HFFc6 (cell line): ENCODE measurements around the gene LSP1. TPM values are rescaled to one million over a fixed set of nuclear protein-coding genes. Genes with fewer than 3 reads are reported as not detected.

ENCODE experiments used
- DNase-seq: peaks from one replicate; pipeline ENCODE4 v3.0.0-alpha.2; 2018
- H3K27ac Mint-ChIP-seq: 2 replicates; pipeline ENCODE4 v1.8.0; 2020; ENCODE audit warnings: mild to moderate bottlenecking, mixed read lengths
- H3K27me3 Mint-ChIP-seq: 2 replicates; pipeline ENCODE4 v1.8.0; 2021; ENCODE audit warnings: mild to moderate bottlenecking, moderate library complexity, mixed read lengths; ENCODE audit not compliant: insufficient read depth
- H3K36me3 Mint-ChIP-seq: 2 replicates; pipeline ENCODE4 v1.8.0; 2021; ENCODE audit warnings: low read depth, mixed read lengths
- H3K4me1 Mint-ChIP-seq: 2 replicates; pipeline ENCODE4 v1.8.0; 2020; ENCODE audit warnings: low read depth, mixed read lengths
- H3K4me3 Mint-ChIP-seq: 2 replicates; pipeline ENCODE4 v1.8.0; 2020; ENCODE audit warnings: mild to moderate bottlenecking, moderate library complexity, mixed read lengths
- H3K9me3 Mint-ChIP-seq: 2 replicates; pipeline ENCODE4 v1.8.0; 2020; ENCODE audit warnings: mild to moderate bottlenecking, mixed read lengths
- CTCF ChIP-seq: fragments of 200-600 bp; sonication (generic); IDR thresholded peaks from 2 replicates; pipeline ENCODE4 v1.5.0; 2021; ENCODE audit warnings: antibody characterized with exemption, mild to moderate bottlenecking
- total RNA-seq, 6 experiments: library from RNA; stranded (reverse); fragmentation: NEBNext Ultra II Directional; extraction: Animal tissue kit (Norgen Biotek cat#: 25700); gene quantifications; 2 replicates in 1 of 6; 3 replicates in 5 of 6; pipeline ENCODE4 v1.2.3, GENCODE V29; 2021

LSP1 gene
- total RNA-seq, 6 experiments from 2014 or later = 0.18 to 2.6 (median 0.27) TPM; not detected in 2

- Mint-ChIP-seq H3K36me3 (no peaks in the 10 kb centered on the region), H3K9me3 (no peaks in the 10 kb centered on the region), H3K27ac (no peak overlapping the region), H3K27me3 (peaks cover 3% of the 10 kb centered on the region), H3K4me1 (peaks cover 20% of the 10 kb centered on the region), H3K4me3 (no peak overlapping the region)
- DNase-seq = no peak
- TF ChIP-seq CTCF = no peak
Measured at GRCh38 chr11:1866776-1867175, 13.9 kb downstream of the LSP1 start.

GRCh38 chr11:1867381-1867780 lies 14.5 kb downstream of the LSP1 start:
- H3K9me3 Mint-ChIP-seq = no peaks in the 10 kb centered on the region
- H3K4me3 Mint-ChIP-seq = no peak overlapping the region
- peaks cover 3% of the 10 kb centered on the region for H3K27me3 Mint-ChIP-seq
- no peak overlapping the region for H3K27ac Mint-ChIP-seq
- no peaks in the 10 kb centered on the region for H3K36me3 Mint-ChIP-seq
- peaks cover 20% of the 10 kb centered on the region for H3K4me1 Mint-ChIP-seq
- no peak for TF ChIP-seq CTCF
- DNase-seq = no peak

DNA sequence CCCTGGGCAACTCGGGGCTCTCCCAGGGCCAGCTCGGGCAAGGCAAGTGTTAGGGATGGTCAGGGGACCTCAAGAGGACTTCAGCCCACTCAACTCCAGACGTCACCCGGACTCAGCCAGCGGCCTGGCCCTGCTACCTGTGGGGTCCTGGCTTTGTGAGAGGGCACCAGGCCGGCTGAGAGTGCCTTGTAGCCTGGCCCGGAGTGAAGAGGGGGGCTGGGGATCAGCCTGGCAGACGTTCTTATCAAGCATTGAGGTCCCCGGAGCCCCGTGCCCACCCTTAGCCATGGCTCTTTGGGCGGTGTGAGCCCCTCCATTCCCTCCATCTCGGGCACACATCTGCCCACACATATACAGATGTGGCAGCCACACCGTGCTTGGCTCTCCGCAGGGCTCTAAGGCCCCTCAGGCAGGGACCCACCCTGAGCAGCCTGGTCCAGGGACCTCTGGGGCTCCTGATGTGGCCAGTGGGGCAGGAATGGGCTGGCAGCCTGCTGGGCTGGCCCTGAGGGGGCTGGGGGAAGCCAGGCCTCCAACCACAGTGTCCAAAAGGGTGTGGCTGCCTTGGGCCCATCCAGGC lies 15.3 kb downstream of the LSP1 start:
- Mint-ChIP-seq H3K4me3 (no peak overlapping the region), H3K9me3 (no peaks in the 10 kb centered on the region), H3K27ac (no peak overlapping the region), H3K4me1 (peaks cover 15% of the 10 kb centered on the region), H3K27me3 (peaks cover 3% of the 10 kb centered on the region), H3K36me3 (no peaks in the 10 kb centered on the region)
- DNase-seq = no peak
- TF ChIP-seq CTCF = no peak

GRCh38 chr11:1868636-1869291 lies 15.9 kb downstream of the LSP1 start:
- TF ChIP-seq CTCF = no peak
- peaks cover 8% of the 10 kb centered on the region for H3K4me1 Mint-ChIP-seq

GRCh38 chr11:1869427-1870325 lies 16.8 kb downstream of the LSP1 start:
- Mint-ChIP-seq H3K9me3 (no peaks in the 10 kb centered on the region), H3K27me3 (peaks cover 3% of the 10 kb centered on the region), H3K4me3 (no peak overlapping the region), H3K36me3 (no peaks in the 10 kb centered on the region), H3K4me1 (no peaks in the 10 kb centered on the region), H3K27ac (no peak overlapping the region)
- no peak for DNase-seq
- no peak for TF ChIP-seq CTCF

More at GRCh38 chr11:1868636-1869291, 15.9 kb downstream of the LSP1 start:
- H3K4me3 Mint-ChIP-seq = no peak overlapping the region
- H3K36me3 Mint-ChIP-seq = no peaks in the 10 kb centered on the region
- H3K27me3 Mint-ChIP-seq = peaks cover 3% of the 10 kb centered on the region
- H3K9me3 Mint-ChIP-seq = no peaks in the 10 kb centered on the region
- DNase-seq = no peak
- H3K27ac Mint-ChIP-seq = no peak overlapping the region
